Astrocyte (in vitro differentiated cells and primary cell): ENCODE measurements around the gene C3orf22.

Source experiments
- EZH2 ChIP-seq: IDR thresholded peaks from 2 replicates; pipeline ENCODE4 v1.6.1; 2012; ENCODE audit warnings: mild to moderate bottlenecking, low read length, inconsistent platforms; ENCODE audit not compliant: insufficient read depth
- TF ChIP-seq, protein P1 (sequence below): IDR thresholded peaks from 2 replicates; pipeline ENCODE4 v1.5.1; 2011; ENCODE audit warnings: low read depth, mild to moderate bottlenecking, inconsistent platforms, low read length, moderate library complexity; ENCODE audit not compliant: insufficient read depth

DNA sequence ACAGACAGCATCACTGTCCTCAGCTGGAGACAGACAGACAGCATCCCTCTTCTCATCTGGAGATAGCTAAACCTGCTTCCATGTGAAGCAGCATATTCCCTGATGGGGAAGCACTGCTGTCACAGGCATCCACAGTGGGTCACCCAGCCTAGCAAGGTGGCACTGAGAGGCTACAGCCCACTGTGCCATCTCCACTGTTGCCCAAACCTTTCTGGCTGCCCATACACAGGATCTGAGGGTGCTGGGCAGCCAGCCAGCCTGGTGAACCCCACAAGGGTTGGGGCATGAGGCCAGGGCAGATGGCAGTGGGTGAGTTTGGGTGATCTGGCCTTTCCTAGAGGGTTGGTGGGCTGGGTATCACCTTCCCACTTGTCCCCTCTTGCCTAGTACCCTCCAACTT, 23.1 kb downstream of the C3orf22 start:
- TF ChIP-seq, protein P1, sequence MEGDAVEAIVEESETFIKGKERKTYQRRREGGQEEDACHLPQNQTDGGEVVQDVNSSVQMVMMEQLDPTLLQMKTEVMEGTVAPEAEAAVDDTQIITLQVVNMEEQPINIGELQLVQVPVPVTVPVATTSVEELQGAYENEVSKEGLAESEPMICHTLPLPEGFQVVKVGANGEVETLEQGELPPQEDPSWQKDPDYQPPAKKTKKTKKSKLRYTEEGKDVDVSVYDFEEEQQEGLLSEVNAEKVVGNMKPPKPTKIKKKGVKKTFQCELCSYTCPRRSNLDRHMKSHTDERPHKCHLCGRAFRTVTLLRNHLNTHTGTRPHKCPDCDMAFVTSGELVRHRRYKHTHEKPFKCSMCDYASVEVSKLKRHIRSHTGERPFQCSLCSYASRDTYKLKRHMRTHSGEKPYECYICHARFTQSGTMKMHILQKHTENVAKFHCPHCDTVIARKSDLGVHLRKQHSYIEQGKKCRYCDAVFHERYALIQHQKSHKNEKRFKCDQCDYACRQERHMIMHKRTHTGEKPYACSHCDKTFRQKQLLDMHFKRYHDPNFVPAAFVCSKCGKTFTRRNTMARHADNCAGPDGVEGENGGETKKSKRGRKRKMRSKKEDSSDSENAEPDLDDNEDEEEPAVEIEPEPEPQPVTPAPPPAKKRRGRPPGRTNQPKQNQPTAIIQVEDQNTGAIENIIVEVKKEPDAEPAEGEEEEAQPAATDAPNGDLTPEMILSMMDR: no peak
- no peak for TF ChIP-seq EZH2
